RWPE1 (cell line): ENCODE results near the gene BRWD1.
"Not testable (repeated sequence)": the region's sequence is repeated elsewhere in the genome, so short reads cannot be mapped to it uniquely, and the experiment has no call there.

ENCODE experiments used
- CTCF ChIA-PET: fragments of 350-600 bp; sonication (Branson Sonifier 250); formaldehyde crosslinking; extraction: SDS; loops from one replicate; lab custom pipeline; 2021; lab: Yijun Ruan, JAX
- POLR2A ChIA-PET: fragments of 400-600 bp; formaldehyde crosslinking; extraction: SDS; loops from one replicate; lab custom pipeline; 2020; ENCODE audit warnings: antibody characterized with exemption; ENCODE audit not compliant: low non-redundant PET; lab: Yijun Ruan, JAX
- DNase-seq: peaks from one replicate; pipeline ENCODE4 v3.0.0; 2012; ENCODE audit warnings: low spot score
- H3K27ac ChIP-seq: fragments of 450-650 bp; 2 replicates; pipeline ENCODE4 v1.5.1; 2017
- CTCF ChIP-seq: fragments of 450-650 bp; conservative IDR thresholded peaks from 2 replicates; pipeline ENCODE4 v1.5.1; 2017; ENCODE audit warnings: low read depth, mild to moderate bottlenecking

BRWD1 gene

GRCh38 chr21:39148975-39149374, 164.5 kb downstream of the BRWD1 start:
- no peak for DNase-seq
- ChIA-PET CTCF (no interaction called here), POLR2A (no interaction called here)
- no peak for TF ChIP-seq CTCF
- H3K27ac ChIP-seq = no peak overlapping the region

DNA sequence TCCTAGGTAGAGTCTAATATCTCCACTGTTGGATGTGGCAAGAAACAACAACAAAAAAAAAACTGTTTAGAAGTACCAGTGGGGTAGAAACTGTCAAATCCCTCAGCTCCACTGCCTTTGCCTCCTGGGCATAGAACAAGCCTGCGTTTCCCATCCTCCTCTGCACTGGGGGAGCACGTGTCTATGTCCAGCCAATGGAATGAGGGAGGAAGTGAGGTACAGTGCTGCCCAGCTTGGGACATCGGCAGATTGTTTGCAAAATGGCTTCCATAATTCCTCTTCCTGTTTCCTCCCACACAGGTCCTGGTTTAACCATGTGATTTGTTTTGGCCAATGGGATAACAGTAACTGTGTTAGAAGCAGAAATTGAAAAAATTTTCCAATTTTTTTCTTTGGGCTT, 169.2 kb downstream of the BRWD1 start:
- ChIA-PET CTCF (interaction anchor here (0.6 kb wide), 1 partner anchor 9 kb away, joined by 3 read pairs; no protein-coding TSS in a partner anchor), POLR2A (no interaction called here)
- no peak overlapping the region for H3K27ac ChIP-seq
- no peak for TF ChIP-seq CTCF
- DNase-seq = no peak

DNA sequence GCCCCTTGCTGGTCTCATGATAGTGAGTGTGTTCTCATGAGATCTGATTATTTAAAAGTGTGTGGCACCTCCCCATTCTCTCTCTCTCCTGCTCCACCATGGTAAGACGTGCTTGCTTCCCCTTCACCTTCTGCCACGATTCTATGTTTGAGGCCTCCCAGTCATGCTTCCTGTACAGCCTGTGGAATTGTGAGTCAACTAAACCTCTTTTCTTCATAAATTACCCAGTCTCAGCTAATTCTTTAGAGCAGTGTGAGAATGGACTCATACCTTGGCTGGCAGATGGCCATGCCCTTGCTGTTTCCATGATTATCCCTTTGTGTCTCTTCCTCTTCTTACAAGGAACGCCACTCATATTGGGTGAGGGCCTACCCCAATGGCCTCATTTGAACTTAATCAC, 170.5 kb downstream of the BRWD1 start:
- POLR2A ChIA-PET = no interaction called here
- CTCF ChIA-PET = no interaction called here
- no peak overlapping the region for H3K27ac ChIP-seq
- no peak for DNase-seq
- TF ChIP-seq CTCF = no peak

GRCh38 chr21:39141502-39141901, 171.9 kb downstream of the BRWD1 start:
- POLR2A ChIA-PET = no interaction called here
- no peak for TF ChIP-seq CTCF
- CTCF ChIA-PET = interaction anchor here (0.7 kb wide), 1 partner anchor 338 kb away, joined by 3 read pairs; no protein-coding TSS in a partner anchor
- DNase-seq = no peak
- H3K27ac ChIP-seq = no peak overlapping the region

DNA sequence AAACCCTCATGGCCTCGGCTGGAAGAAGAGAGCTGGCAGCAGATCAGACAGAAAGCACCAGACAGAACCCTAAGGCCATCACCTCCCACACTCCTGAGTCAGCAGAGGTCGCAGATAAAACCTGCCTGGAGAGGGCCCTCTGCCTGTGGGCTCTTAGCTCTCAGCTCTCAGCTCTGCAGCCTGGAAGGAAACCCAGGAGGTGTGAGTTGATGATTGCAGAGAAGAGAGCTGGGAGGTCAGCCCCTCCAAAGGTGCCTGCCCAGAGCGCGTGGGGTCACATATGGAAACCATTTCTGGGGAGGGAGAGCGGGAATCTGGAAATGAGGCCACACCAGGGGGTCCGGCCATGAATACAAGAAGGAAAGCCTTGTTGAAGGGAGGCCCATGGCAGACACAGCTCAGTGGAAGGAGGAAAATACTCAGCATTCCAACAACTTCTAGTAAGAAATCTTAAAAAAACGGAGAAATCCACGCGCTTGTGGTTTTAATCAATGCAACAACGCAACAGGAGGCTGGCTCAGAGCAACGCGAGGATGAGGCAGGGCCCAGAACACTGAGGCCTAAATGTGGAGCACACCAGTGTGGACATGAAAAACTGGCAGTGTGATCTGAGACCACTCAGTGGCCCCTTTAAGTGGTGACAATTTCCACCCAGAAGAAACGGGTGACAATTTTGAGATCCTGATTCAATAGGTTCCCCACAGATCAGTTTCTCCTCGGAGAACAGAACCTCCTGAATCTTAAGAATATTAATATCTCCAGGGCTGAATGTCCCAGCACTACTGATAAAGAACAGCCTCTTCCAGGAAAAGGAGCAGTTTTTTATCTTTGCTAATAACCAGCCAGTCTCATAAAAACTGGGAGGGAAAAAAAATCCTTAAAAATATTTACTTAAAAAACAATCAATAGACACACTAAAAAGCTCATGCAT, 175.9 kb downstream of the BRWD1 start:
- peak; percentile 63 for DNase-seq
- no peak for TF ChIP-seq CTCF
- peak overlapping the region; percentile 56 for H3K27ac ChIP-seq
- ChIA-PET POLR2A (no interaction called here), CTCF (interaction anchor here (0.5 to 1.9 kb wide), 20 partner anchors 12 to 794 kb away, joined by 3 to 17 read pairs (median 4); no protein-coding TSS in a partner anchor)

DNA sequence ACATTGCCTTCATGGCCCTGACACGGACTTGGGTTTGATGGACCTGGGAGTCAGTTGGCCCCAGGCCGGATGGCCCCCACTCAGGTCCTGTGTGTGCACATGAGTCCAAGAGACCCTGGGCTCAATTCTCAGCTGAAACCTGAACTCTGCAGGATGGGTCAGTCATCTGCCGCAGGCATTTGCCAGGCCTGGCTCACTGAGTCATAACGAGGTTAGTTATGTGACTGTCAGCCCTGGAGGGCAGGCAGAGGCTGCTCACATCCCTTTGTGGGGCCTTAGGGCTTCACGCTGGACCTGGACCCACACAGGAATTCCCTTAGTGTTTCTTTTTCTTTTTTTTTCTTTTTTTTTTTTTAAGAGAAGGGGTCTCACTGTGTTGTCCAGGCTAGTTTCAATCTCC, 176.7 kb downstream of the BRWD1 start:
- H3K27ac ChIP-seq = peak overlapping the region; percentile 56
- ChIA-PET CTCF (interaction anchor here (0.6 to 1.9 kb wide), 7 partner anchors 13 to 627 kb away, joined by 3 to 5 read pairs (median 4); no protein-coding TSS in a partner anchor), POLR2A (no interaction called here)
- peak; percentile 69 for DNase-seq
- no peak for TF ChIP-seq CTCF

DNA sequence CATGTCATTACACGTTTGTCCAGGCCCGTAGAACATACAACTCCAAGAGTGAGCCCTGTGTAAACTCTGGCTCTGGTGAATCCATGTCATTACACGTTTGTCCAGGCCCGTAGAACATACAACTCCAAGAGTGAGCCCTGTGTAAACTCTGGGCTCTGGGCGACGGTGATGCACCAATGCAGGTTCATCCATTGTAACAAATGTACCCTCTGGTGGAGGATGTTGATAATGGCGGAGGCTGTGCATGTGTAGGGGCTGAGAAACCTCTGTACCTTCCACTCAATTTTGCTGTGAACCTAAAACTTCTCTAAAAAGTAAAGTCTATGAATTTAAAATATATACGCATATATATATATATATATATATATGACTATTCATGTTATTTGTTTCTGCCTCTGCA, 177.3 kb downstream of the BRWD1 start:
- DNase-seq, POLR2A ChIA-PET: not testable (repeated sequence)
- 0 out of 2 replicates have a peak overlapping the region, but pooled peaks have one; percentile 56 for H3K27ac ChIP-seq
- CTCF ChIA-PET = interaction anchor here (0.7 to 1.9 kb wide), 3 partner anchors 12 to 626 kb away, joined by 3 to 5 read pairs (median 3); no protein-coding TSS in a partner anchor
